GOT3 (cell line): Measurements from ENCODE around the gene MPZ.
"Not testable (repeated sequence)": the region's sequence is repeated elsewhere in the genome, so short reads cannot be mapped to it uniquely, and the experiment has no call there.

Source experiments
- DNase-seq: peaks from one replicate; lab custom pipeline; 2025; ENCODE audit warnings: mixed read lengths; lab: John Stamatoyannopoulos, UW

MPZ gene

DNA sequence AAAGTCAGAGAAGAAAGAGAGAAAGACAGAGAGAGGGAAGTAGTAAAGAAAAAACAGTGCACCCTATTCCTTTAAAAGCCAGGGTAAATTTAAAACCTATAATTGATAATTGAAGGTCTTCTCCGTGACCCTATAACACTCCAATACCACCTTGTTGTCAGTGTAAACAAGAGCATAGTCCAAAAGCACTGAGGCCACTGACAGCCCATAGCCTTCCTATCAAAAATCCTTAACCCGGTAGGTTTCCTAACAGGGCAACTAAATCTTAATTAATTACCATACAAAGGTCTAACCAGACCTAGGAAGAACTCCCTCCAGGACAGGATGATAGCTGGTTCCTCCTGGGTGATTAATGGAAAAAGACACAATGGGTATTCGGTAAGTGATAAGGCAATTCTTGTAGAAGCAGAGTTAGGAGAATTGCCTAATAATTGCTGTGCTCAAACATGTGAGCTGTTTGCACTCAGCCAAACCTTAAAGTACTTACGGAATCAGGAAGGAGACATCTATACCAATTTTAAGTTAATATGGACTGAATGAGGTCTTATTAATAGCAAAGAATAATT, 53.7 kb downstream of the MPZ start:
- DNase-seq = not testable (repeated sequence)

DNA sequence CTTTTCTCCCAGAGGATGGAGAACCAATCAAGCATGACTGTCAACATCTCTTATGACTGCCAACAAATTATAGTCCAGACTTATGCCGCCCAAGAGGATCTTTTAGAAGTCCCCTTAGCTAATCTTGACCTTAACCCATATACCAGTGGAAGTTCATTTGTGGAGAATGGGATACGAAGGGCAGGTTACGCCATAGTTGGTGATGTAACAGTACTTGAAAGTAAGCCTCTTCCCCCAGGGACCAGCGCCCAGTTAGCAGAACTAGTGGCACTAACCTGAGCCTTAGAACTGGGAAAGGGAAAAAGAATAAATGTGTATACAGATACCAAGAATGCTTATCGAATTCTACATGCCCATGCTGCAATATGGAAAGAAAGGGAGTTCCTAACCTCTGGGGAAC, 54.5 kb downstream of the MPZ start:
- not testable (repeated sequence) for DNase-seq
